HG02588 (cell line): ENCODE results near the gene PIAS4.

Source experiments
- ATAC-seq: cut with Tn5 transposase; IDR thresholded peaks from one replicate; pipeline ENCODE4 v1.9.1; 2021; ENCODE audit warnings: mild to moderate bottlenecking, moderate library complexity; ENCODE audit not compliant: unreplicated experiment

The PIAS4 gene

DNA sequence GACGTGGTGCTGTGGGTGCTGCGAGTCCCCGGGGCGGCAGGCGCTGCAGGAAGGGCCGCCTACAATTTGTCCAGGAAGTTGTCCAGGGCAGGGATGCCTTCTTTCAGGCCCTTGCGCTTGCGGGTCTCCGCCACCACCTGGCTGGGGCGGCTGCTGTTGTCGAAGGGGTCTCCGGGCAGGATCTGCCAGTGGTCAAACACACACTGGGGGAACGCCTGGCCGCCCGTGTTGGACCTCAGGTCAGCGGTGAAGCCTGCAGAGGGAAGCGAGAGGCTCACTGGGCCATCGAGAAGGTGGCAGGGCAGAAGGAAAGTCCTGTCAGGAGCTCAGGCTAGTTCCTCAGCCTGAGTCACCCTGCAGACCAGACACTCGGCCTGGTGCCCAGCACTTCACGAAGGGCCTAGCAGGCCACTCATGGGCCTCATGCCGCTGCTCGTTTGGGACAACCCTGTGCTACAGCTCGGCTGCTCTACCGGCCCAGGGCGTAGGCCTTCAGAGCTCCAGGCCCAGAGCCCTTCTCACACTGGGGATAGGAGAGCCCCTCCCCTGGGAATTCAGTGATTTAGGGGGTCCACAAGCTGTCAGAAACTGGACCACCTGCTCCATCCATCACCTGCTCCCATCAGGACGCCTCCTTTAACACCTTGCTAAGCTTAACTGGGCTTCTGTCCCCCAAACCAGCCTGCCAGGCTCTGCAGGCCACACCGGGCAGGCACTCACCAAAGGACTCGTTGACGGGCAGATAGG lies 30.9 kb upstream of the PIAS4 start:
- ATAC-seq = no peak

- no peak for ATAC-seq
Observed at GRCh38 chr19:3977242-3978143, 30.0 kb upstream of the PIAS4 start.

- no peak for ATAC-seq
Observed at GRCh38 chr19:3978145-3978544, 29.4 kb upstream of the PIAS4 start.

- no peak for ATAC-seq
Observed at GRCh38 chr19:3979289-3979673, 28.3 kb upstream of the PIAS4 start.

DNA sequence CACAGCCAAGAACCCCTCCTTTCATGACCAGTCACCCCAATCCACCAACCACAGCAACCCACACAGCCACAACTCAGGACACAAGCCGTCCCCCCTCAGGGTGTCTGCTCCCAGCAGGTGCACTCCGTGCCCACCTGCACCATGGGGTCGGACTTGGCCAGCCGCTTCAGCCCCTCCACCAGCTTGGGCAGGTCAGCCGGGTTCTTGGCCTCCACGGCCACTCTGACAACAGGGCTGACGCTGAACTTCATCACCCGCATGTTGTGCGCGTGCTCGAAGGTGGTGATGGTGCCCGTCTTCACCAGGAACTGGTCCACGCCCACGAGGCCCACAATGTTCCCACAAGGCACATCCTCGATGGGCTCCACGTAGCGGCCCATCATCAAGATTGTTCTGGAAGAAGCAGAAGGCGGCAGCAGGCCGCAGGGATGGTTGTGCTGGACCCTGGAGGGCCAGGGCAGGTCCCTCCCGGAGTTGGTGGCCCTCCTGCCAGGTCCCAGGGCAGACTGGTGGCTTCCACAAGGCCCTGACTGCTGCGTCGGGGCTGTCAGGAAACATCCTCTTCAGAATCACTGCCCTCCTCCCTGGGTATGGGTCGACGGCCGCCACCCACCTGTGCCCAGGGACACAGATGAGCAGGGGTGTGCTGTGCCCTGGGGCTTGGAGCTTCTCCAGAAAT lies 27.7 kb upstream of the PIAS4 start:
- no peak for ATAC-seq

GRCh38 chr19:3980353-3981251 lies 26.9 kb upstream of the PIAS4 start:
- no peak for ATAC-seq

GRCh38 chr19:3981373-3981735 lies 26.2 kb upstream of the PIAS4 start:
- no peak for ATAC-seq

DNA sequence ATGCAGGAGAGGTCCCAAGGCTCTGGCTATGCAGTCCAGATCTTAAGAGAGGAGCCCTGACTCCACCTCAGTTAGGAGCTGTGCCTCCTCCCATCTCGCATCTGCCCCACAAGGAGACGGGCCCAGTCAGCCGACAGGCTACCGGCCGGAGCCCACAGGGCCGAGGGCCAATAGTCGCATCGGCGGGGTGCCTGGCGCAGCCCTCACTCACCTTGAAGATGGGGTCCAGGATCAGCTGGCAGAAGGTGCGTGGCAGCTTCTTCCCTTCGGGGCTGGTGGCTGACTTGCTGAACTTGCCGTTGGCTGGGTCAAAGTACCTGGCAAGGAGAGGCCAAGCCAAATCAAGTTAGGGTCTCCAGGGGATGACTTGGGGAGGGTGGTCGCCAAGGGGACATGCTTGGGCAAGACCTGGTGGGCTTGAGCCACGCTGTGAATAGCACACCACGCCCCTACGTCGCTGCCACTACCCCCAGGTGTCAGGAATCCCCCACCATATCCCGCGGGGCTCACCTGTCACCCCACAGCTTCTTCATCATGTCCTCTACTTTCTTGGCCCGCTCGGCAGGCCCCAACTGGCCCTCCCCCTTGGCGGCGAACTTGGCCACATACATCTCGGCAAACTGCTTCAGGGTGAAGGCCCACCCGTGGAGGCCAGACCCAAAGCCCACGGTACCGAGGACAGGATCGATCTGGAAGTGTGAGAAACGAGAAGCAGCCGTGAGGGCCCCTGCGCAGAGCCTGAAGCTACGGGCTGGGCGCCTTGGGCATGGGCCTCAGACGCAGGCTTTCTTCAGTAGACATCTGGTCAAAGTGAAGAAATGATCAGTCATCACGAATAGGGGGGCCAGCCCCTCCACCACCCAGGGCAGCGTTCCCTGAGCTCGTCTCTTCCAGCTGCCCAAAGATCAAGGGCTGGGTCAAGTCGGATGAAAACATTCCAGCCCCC lies 25.5 kb upstream of the PIAS4 start:
- no peak for ATAC-seq

GRCh38 chr19:3982701-3983541 lies 24.6 kb upstream of the PIAS4 start:
- ATAC-seq = no peak

DNA sequence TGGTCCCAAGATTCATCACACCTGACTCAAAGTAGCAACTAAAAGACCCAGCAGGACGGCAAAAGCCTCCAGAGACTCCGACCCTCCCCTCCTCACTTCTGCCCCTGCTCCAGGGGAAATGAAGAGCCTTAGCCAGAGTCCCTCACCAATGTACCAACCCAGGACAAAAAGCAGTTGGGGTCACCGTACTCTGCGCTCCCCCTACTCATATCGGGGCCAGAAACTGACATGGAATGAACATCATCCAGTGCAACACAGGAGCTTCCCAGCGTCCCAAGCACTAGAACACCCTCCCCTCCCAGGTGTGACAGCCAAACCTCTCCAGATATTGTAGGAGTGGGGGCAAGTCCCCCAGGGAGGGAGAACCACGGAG lies 24.0 kb upstream of the PIAS4 start:
- no peak for ATAC-seq

DNA sequence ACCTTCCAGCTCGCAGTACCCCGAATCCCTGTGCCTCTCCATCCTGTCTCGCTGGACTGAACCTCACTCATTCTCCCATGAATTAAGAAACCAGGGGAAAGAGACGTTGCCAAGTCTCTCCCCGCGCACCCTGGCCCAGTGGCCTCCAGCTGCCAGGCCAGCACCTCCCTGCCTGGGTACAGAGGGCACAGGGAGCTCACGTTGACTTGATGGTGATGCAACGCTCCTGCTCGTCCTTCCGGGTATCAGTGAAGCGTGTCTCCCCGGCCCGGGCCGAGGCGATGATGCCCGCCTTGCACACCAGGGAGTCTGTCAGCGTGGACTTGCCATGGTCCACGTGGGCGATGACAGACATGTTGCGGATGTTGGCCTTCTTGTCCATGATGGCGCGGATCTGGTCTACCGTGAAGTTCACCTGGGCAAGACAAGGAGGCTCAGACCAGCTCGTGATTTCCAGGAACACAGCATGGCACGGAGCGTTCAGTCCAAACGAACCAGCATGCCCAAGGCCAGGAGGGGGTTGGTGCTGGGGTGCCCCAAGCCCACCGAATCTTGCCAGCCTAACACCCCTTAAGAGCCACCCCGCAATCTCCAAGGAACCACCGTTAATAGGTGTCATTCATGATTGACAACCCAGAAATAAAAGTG lies 23.5 kb upstream of the PIAS4 start:
- ATAC-seq = no peak

DNA sequence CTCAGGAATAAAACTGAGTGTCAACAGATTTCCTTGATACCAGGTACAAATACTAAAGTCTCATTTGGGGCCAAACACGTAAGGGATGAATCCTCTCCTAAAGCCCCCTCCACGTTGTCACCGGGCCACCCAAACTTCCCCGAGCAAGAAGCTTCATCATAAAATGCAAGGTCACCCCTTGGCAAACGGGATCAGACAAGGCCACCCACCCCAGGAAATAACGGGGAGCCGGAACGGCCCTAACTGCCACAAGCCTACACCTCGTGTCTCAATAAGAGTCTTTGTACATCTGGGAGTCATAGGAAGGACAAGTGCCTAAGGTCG lies 23.0 kb upstream of the PIAS4 start:
- ATAC-seq = no peak

- ATAC-seq = peak; percentile 44
Observed at GRCh38 chr19:3984908-3985642, 22.5 kb upstream of the PIAS4 start, which contains the start of gene EEF2. TSS of gene EEF2 (minus strand) at chr19:3985463. CDS start at chr19:3985380, 83 bp downstream.

DNA sequence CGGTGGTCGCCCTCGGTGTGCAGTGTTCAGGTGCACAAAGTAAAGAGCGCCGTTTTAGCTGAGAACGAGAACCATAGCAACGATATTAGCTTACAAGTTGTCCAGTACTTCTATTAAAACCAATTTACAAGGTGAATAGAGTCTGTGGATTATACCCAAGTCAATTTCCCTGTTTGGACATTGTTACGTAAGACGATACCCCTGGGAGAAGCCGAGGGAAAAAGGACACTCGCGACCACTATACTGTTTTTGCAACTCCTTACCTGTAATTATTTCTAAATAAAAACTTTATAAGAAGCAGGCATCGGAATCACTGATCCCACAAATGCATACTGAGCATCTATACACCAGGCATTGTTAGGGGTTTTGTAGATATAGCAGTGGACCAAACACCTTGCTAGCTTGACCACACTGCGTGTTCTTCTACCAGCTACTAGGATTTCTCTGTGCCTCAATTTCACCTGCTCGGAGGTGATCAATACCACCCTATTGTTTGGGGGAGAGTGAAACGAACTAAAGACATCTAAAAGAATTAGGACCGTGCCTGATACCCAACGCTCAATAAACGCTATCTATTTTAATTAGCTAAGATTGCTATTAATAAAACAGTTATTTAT lies 21.8 kb upstream of the PIAS4 start:
- ATAC-seq = no peak

DNA sequence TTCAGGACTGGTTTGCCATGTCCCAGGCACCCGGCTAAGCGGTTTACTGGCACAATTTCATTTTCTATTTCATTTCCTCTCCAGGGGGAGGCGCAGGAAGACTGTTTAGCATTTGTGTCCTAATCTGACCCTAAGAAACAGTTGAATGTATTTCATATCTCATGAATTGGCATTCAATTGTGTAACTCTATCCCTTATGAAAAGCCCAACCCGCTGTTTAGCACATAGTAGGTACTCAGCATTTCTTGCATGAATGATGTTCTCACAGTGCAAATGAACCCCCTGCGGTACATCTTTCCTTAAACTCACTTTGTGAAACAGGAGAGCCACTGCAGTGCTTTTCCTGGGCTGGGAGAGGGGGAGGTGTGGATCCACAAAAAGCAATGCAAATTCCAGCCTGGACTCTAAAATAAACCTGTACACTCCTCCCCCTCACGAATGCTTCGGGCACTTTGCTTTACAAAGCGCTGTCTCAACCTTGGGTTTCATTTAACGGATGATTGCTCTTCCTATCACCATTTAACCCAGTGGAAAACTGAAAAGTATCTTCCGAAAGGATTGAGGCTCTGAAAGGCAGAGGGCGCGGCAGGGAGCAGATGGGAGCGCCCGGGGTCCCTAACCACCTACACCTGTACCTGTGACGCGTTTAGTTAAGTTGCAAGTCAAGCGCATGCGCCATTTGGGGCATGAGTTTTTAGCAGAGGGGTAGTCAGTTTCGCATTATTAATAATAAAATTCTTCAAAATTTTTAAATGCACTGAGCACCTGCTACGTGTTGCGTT lies 21.1 kb upstream of the PIAS4 start:
- ATAC-seq = no peak

DNA sequence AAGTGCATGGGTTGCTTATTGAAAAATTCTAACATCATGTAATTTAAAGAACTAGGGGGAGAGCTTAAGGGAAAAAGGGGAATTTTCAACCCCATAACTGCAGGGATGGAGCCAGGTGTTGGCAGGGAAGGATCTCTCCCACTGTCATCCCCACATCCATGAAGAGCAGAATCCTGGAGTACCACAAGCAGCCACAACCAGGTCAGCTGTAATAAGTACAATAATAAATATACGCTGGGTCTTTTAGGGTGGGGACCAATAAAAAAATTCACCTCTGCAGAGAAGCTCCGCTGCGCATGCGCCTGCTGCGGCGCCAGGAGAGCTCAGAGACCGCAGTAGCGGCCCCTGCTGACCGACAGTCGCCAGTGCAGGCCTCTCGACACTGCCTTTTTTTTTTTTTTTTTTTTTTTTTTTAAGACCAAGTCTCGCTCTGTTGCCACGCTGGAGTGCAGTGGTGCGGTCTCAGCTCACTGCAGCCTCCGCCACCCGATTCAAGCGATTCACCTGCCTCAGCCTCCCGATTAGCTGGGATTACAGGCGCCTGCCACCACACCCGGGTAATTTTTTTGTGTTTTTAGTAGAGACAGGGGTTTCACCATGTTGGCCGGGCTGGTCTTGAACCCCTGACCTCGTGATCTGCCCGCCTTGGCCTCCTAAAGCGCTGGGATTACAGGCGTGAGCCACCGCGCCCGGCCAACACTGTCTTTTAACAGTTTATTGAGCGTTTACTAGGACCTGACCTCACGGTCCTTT lies 19.7 kb upstream of the PIAS4 start:
- no peak for ATAC-seq
